GM19438 (cell line): Measurements from ENCODE around the gene STARD10.

ENCODE experiments used
- ATAC-seq: cut with Tn5 transposase; IDR thresholded peaks from one replicate; pipeline ENCODE4 v1.9.1; 2021; ENCODE audit warnings: low read depth; ENCODE audit not compliant: unreplicated experiment

STARD10 gene

DNA sequence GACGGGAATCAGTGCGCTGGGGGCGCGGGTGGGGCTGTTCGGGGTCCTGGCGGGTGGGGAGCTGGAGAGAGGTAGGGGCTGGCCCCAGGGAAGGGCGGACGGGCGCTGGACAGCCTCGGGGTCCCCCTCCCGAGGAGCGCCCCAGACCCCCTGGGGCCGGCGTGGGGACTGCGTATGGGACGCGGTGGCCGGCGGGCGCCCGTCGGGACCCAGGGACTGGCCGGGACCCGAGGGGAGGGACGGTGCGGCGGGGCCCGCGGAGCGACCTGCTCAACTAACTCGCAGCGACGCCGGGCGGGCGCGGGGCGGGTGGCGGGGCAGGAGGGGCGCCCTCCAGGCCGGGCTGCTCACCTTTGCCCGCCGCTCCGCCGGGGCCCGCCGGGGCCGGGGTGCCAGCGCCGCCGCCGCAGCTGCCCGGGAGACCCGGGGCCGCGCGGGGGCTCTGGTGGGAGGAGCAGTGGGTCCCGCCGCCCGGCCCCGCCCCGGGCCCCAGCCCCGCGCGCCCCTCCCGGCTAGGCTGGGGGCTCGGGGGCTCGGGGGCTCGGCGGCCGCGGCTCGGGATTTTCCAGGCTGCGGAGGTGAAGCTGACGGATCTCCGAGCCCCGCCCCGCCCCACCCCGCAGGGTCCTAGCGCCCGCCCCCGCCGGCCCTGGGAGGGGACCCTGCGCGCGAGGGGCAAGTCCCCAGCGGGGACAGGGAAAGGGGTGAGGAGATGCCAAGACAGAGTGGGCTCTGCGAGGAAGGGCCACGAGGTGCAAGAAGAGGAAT is 12.3 kb downstream of the STARD10 start:
- ATAC-seq: no peak

DNA sequence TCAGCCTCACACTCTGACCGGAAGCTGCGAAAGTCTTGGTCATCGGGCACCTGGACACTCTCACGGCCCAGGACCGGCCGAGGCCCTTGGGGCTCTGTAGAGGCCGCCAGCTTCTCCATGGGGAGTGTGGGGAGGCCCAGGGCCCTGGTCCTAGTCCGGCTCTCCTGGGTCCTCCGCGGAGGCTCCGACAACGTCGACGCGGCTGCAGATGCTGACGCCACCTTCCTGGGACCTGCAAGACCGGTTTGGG is 12.9 kb downstream of the STARD10 start:
- ATAC-seq: no peak

- no peak for ATAC-seq
Measured at GRCh38 chr11:72780296-72781062, 13.4 kb downstream of the STARD10 start.

GRCh38 chr11:72779495-72780128 is 14.2 kb downstream of the STARD10 start:
- no peak for ATAC-seq

GRCh38 chr11:72778535-72779494 is 15.0 kb downstream of the STARD10 start:
- no peak for ATAC-seq

- no peak for ATAC-seq
Measured at GRCh38 chr11:72777755-72778278, 16.0 kb downstream of the STARD10 start.

DNA sequence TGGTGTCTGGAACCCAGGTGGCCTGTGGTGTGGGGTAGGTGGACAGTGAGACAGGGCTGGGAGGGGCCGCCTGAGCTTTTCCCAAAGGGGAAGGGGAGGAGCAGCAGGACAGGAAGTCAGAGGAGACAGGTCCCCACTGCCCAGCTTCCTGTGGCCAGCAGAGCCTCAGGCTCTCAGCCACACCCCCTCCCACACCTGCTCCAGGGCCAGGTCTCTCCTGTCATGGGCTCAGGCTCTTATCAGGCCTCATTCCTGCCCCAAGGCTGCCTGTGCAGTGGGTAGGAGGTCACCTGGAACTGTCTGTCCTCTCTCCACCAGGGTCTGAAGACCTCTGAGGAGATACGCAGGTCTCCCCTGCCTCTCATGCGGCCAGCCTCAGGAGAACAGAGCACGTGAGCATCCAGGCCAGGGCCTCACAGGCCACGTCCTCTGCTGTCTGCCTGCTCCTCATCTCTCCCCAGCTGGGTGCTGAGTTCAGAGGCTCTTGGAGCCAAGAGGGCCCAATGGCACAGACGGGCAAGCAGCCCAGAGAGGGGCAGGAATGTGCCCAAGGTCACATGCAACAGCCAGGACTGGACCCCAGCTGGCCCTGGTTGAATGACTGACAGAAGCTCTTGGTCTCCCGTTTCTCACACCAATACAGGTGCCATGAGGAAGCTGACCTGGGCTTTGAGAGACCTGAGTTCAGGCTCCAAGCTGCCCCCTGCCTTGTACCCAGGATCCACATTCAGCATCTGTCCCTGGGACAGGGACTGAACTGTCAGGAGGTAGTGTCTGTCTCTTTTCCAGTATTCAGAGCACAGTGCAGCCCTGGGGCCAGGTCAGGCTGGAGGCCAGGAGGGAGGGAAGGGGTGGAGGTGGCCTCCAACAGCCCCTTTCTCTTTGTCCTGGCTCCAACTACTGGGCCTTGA is 16.7 kb downstream of the STARD10 start:
- no peak for ATAC-seq

GRCh38 chr11:72776117-72776843 is 17.6 kb downstream of the STARD10 start:
- ATAC-seq: no peak

DNA sequence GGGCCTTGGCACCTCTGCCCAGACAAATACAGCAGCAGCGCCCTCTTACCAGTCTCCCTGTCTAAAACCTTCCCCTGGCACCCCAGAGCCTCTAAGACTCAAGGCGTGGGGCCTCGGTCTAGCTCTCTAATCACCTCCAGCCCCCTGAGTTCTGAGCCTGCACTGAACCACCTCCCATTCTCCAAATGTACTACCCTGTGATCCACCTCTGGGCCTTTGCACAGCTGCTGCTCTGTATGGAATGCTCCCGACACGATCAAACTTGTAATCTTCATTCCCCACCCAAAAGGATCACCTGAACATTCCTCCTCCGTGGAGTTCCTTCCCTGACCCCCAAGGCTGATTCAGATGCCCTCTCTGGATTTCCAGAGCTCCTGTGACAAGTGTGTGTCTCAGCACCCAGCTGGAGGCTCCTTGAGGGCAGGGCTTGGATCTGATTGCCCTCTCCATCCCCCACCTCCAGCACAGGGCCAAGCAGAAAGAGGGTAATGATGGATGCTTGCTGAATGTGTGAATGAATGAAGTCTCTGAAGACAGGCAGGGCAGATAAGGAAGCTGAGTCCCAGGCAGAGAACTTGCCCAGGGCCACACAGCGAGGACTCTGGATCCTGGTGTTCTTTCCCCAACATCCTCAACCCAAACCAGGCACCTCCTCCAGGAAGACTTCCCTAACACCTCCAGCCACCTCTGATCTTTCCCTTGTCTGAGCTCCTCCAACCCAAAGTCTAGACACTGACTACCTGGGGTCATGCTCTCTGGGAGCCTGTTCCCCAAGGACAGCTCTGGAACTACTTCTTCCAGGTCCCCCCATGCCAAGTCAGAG is 18.3 kb downstream of the STARD10 start:
- no peak for ATAC-seq

DNA sequence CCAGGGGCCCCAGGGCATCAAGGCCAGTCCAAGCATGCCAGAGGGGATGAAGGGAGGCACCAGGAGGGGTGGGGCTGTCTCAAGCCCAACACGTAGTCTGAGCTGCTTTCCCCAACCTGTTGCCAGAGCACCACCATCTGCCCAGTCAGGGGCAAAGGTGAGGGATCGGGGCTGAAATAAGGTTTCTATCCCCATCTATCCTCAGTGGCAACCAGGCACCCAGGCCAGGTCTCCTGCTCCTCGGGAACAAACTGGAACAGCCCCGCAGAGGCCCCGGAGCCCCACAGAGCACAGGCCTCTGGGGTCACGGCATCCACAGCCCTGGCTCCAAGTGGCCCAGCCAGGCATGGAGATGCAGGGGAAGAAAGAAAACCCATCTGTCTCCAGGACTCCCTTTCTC is 19.3 kb downstream of the STARD10 start:
- no peak for ATAC-seq

DNA sequence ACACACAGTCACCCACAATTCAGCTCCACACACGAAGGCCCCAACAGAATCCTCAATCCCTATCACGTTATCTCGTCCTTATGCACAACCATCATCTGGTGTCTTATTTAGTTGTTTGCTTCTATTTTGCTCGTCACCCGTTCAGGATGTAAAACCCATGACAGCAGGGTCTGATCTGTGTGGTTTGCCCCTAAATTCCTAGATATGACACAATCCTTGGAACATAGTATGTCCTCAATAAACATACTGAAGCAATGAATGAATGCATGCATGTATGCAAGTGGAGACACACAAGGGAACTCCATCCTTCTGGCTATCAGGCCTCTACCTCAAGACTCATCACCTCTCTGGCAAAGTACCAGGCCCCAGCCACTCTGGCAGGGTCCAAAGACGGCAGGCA is 20.2 kb downstream of the STARD10 start:
- ATAC-seq: no peak

GRCh38 chr11:72773291-72773690 is 20.6 kb downstream of the STARD10 start:
- ATAC-seq: no peak

DNA sequence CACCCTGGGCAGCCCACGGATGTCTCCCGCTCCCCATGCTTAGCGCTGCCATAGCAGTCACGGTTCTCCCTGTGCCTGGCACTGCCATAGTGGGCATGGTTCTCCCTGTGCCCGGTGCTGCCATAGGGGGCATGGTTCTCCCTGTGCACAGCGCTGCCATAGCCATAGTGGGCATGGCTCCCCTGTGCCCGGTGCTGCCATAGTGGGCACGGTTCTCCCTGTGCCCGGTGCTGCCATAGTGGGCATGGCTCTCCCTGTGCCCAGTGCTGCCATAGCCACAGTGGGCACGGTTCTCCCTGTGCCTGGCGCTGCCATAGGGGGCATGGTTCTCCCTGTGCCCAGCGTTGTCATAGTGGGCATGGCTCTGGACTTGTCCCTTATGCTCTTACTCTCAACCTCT is 21.8 kb downstream of the STARD10 start:
- no peak for ATAC-seq

- no peak for ATAC-seq
Measured at GRCh38 chr11:72771507-72771906, 22.3 kb downstream of the STARD10 start.

GRCh38 chr11:72770799-72771198 is 23.0 kb downstream of the STARD10 start:
- ATAC-seq: no peak

DNA sequence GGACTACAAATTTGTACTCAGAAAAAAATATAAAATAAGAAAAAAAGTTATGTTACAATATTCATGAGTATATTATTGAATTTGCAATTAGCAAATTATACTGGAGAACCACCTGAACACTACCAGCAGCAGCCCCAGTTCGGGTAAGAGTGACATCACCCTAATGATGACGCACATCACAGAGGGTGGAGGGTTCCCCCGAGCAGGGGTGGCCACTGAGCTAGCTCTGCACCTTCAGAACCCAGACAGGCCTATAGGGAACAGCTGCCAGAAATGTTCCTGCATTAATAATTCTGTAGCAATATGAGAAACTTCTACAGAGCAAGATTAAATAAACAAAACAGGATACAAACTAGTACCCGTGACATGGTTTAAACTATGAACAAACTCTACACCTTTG is 24.2 kb downstream of the STARD10 start:
- ATAC-seq: no peak

- ATAC-seq: no peak
Measured at GRCh38 chr11:72768581-72768980, 25.3 kb downstream of the STARD10 start.
